Left hindlimb (tissue), 1 donor: ENCODE data around the gene CRLF1.

ENCODE experiments used
- DNase-seq: peaks from one replicate; pipeline ENCODE4 v3.0.0-alpha.2; 2018

CRLF1 gene

DNA sequence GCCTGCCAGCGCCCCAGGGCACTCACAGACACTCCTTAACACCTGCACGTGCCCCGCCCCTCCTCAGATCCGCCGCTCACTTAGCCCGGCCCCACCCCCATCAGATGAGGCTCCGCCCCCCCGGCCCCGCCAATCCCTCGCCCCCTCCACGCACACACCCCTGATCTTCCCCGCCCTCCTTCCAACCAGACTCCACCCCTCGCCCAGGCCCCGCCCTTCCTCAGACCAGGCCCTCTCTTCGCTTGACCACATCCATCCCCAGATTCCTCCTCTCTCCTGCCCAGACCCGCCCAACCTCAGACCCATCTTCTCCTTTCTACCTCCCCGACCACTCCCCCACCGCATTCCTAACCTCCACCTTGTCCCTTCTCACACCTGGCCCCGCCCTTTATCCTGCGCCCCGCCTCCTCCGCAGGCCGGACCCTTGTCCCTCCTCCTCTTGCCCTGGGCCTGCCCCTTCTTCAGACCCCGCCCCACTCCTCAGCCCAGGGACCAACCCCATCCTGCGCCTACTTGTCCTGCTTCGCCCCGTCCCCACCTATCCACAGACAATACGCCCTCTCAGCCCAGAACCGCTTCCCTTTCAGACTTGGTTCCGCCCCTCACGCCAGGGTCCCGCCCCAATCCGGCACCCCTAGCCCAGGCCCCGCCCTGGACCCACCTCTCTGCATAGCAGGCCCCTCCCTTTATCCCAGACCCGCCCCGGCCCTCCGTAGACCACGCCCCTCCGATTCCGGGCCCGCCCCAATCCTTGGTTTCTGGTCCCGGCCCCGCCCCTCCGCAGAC, 29.8 kb upstream of the CRLF1 start:
- DNase-seq: peak; percentile 96

DNA sequence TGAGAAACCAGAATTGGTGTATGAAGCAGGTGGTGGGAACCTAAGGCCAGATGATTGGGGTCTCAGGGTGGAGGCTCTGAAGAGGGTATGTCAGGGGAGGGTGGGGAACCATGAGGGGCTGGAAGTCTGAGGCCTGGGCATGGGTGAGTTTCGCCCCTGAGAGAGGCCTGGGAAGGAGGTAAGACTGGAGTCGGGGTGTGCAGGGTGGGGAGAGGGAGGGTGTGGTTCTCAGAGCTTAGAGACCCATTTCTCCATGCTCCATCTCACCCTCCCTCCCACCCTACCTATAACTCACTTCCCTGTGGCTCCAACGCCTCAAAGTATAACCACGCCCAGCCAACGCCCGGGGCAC, 29.2 kb upstream of the CRLF1 start:
- no peak for DNase-seq

DNA sequence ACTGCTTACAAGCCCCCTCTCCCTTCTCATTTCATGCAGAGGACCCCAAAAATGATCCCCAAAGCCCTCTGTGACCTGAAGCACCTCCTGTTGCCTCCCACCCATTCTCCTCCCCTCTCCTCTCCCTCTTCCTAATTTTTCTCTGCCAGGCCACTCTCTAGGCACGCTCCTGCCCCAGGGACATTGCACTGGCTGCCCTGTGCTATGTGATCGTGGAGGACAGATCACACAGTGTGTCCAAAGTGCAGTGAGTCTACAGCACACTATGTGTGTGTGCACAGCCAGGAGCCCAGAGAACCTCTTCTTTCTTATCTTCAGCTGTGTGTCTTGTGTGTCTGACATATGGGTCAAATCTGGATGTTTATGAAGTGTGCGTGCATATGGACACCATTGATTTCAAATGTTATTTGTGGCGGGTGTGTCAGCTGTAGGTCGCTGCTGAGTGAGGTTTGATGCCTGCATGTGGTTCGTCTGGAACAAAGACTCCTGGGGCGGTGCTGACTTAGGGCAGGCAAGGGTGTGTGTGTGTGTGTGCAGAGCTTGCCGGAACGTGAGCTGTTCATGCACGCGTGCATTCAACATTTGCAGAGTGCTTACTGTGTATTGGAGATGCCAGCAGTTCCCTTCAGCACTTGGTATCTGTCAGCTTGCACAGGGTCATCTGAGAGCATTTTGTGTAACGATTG, 28.2 kb upstream of the CRLF1 start:
- no peak for DNase-seq

DNA sequence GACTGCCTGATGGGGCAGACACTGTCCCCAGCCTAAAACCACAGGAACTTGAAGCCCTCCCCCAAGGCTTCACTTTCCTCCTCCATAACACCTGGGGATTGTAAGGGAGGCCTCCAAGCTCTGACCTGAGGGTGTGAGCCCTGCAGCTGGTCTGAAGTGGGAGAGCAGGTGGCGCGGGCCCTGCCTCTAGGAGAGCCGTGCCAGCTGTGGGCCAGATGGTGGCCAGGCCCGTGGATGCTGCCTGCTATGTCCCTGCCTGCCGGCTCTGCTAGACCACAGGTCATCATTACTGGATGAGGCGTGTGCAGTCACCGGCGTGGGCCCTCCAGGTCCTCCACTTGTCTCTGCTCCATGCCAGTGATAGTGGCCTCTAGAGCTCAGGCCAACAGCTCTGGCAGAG, 26.7 kb upstream of the CRLF1 start:
- DNase-seq: no peak

DNA sequence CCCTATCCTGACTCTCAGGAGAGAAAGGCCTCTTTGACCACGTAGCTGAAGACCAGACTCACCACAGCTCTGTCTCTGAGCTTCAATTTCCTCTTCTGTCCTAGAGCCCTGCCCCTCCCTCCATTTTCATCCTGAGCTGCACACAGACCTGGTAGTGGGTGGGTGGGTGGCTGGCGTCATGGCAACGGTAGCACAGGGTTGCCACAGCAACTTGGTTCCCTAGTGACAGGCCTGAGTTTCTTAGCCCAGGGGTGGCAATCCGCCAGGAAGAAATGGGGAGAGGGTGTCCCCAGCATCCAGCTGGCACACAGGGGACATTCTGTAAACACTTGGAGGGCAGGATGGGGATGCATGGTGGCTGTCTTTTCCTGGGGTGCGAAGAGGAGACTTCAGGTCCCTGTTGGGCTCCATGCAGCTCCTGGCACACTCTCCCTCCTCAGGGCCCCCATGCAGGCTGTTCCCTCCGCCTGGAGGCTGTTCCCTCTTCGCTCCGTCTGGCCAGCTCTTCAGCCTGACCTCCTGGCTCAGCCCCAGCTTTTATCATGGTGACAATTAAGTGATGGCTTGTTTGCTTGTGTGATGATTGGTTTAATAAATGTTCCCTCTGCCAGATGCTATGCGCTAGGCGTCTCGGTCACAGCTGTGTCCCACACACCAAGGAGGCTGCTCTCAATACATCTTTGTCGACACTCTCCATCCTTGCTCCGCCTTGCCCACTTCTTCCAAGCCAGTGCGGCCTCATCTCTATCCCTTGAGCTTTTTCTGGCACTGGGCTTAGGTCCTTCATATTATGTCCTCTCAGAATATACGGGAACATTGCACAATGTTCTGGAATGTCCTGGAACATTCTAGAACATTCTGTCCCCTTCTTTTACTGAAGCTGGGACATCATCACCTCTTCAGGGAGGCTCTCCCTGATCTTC, 22.8 kb upstream of the CRLF1 start:
- DNase-seq: no peak

DNA sequence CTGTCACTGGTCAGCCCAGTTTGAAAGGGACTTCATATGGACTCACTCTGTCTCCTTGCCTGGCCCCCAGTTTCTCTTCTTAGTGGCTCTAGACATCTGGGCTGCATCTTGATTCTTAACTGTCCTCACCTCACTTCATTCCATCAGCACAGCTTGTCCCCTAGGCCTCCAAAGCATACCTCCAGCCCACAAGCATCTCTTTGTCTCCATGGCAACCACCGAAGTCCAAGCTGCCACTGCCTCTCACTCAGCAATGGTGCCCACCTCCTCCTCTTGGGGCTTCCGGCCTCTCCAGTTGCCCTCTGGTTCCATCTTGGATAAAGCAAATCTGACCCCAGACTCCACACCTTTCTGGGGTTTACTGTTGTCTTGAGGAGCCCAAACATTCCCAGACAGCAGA, 20.3 kb upstream of the CRLF1 start:
- no peak for DNase-seq

DNA sequence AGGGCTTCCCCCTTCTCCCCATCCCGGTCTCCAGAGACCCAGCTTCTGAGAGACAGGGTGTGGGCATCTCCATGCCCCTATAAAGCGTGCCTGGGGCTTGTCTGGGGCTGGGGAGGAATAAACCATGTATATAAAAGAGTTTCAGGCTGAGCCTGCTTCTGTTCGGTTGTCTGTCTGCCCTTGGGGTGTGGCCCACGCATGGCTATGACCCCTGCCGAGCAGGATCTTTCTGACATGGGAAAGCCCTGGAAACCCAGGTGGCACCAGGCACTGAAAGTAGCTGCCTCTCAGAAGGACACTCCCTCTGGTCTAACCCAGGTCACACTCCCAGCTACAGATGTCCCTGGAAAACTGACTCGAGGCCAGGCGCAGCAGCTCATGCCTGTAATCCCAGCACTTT, 14.3 kb upstream of the CRLF1 start:
- DNase-seq: no peak

DNA sequence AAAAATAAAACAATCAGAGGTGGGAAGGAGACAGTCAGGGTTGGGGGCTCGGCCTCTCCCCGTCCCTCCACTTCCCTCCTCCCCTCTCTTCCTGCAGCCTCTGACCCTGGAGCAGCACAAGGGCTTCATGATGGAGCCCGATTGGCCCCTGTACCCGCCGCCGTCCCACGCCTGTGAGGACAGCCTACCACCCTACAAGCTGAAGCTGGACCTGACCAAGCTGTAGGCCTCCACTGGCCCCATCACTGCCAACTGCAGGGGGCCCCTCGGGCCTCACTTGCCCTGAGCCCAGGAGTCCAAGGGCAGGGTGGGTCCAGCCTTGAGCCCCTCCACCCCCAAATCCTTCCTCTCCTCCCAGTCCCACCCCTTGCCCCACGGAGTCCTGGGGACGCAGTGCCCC, 13.7 kb upstream of the CRLF1 start:
- no peak for DNase-seq

DNA sequence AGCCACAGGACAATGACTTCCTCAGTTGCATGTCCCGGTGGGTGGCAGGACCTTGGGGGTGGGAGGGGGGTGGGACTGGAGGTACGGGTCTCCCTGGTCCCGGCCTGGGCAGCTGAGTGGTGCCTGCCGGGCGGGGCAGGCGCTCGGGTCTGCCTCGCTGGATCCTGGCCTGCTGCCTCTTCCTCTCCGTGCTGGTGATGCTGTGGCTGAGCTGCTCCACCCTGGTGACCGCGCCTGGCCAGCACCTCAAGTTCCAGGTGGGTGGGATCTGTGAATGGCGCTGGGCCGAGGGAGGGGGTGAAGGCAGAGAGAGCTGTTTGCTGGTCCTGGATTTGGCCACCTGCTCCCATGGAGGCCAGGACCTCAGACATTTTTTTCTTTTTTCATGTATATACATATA, 11.6 kb upstream of the CRLF1 start:
- no peak for DNase-seq

DNA sequence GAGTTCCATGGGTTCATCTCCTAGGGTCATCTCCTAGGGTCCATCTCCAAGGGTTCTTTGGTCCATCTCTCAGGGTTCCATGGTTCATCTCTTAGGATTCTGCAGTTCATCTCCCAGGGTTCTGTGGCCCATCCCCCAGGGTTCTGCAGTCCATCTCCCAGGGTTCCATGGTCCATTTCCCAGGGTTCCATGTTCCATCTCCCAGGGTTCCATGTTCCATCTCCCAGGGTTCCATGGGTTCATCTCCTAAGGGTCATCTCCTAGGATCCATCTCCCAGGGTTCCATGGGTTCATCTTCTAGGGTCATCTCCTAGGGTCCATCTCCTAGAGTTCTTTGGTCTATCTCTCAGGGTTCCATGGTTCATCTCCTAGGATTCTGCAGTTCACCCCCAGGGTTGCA, 11.0 kb upstream of the CRLF1 start:
- DNase-seq: no peak

DNA sequence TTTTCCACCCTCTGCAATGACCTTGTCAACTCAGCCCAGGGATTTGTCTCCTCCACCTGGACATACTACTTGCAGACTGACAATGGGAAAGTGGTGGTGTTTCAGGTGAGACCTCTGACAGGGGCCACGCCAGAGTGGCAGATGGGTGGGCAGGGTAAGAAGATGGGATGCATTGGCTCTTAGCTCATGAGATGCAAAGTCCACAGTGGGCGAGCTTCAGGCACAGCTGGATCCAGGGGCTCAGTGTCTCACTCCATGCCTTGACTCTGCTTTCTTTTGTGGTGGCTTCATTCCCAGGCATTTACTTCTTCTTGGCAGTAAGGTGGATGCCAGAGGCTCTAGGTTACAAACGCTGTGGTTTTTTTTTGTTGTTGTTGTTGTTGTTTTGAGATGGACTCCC, 9.4 kb upstream of the CRLF1 start:
- DNase-seq: no peak

DNA sequence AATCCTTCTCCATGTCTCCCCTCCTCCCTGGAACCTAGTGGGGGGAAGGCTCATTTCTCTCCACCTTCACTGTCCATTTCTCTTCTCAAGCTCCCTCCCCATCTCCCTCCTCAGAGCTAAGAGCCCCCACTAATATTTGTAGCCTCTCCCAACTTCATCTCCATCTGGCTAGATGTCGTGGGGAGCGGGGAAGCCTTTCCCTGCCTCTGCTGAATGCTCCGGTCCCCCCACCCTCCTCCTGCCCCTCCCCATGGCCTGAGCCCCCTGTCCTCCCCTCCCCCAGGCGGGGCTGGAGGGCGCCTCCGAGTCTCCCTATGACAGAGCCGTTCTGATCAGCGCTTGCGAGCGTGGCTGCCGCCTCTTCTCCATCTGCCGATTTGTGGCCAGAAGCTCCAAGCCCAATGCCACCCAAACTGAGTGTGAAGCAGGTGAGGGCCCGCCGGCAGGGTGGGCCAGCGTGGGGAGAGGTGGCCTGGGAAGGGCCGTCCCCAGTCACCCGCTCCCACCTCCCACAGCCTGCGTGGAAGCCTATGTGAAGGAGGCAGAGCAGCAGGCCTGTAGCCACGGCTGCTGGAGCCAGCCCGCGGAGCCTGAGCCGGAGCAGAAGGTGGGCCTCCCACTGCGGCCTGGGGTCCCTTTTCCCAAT, 7.1 kb upstream of the CRLF1 start:
- no peak for DNase-seq

DNA sequence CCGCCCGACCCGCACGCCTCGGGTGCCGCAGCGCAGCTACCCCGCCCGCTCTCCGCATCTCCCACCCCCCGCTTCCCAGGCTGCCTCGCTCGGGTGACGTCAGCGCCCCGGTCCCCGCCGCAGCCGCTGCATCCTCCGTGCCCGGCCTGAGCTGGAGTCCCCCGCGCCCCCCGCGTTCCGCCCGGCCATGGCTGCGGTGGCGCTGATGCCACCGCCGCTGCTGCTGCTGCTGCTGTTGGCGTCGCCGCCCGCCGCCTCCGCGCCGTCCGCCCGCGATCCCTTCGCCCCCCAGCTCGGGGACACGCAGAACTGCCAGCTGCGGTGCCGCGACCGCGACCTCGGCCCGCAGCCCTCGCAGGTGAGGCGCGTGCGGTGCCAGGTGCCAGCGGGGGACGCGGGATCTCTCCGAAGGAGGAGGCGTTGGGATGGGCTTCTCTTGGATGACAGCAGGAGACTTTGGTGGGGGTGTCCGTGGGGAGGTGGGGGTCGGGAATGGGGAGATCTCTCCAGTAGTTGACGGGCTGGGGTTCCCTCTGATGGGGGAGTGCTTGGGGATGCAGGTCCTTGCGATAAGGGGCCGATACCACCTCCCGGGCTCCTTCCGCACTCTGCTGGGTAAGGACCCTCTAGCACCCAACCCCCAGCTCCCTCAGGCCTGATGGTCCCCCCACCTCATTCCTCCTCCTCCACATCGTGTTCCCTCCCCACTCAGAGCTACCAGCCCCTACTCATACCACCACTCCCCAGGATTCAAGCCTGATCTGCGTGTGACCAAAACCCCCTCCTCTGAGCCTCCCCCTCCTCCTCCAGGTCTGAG, 6.4 kb upstream of the CRLF1 start, which contains the start of gene TMEM59L:
Gene TMEM59L (plus strand): TSS at position 99 of the 817 bp plus-strand sequence. CDS start 89 bp downstream, at position 188.
- DNase-seq: no peak

DNA sequence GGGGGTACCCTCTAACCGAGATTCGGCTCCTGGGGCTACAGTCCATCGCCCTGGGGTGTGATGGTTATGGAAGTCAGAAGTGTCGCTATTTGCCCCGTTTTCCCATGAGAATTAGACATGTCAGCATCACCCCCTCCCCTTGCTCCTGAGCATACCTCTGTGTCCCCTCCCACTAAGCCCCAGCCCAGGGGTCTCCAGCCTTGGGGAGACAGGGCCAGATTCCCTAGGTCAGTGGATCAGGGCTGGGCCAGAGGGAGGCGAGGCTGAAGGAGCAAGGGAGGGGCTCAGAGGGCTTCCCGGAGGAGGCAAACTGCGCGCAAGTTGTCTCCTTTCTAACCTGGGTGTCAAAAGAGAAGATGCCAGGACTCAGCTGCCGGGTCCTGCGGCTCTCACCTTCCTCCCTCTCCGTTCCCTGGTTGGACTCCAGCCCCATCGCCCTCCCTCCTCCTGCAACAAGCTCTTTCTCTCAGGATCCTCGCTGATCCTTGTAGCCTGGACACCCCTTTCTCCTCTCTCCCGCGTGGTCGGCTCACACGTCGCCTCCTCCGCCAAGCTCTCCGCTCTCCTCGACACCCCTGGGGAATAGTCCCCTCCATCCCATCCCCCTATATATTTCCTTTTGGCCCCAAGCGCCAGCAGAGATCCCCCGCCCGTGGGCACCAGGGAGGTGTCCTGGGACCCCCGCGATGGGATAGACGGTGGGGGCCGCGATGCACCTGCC, 5.6 kb upstream of the CRLF1 start:
- no peak for DNase-seq

DNA sequence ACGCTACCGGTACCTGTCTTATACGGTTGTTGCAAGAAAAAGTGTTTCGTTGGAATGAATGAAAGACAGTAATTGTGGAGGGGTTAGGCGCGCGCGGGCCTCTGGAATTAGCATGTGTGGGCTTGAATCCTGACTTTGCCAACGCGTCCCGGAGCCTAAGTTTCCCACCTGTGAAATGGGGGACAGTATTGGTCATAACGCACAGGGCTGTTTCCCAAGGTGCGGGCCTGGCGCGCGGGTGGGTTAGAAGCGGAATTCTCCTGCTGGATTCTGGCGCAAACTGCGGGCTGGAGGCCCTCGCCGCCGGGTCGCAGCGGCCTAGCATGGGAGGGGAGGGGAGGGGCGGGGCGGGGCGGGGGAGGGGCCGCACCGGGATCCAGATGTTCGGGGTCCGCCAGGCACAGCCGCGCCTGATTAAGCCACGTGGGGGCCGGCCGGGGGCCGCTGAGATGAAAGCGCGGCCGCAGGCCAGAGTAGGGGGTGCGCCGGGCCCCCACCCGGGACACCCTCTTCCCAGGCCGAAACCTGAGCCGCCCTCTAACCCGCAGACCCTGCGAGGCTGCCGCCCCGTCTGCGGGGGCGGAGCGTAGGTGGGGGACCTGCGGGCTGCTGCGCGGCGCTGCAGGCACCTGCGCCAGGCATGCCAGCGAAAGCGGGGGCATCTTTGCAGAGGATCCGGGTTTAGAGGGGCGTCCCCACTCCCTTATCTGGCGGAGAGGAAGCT, 4.9 kb upstream of the CRLF1 start:
- DNase-seq: no peak

DNA sequence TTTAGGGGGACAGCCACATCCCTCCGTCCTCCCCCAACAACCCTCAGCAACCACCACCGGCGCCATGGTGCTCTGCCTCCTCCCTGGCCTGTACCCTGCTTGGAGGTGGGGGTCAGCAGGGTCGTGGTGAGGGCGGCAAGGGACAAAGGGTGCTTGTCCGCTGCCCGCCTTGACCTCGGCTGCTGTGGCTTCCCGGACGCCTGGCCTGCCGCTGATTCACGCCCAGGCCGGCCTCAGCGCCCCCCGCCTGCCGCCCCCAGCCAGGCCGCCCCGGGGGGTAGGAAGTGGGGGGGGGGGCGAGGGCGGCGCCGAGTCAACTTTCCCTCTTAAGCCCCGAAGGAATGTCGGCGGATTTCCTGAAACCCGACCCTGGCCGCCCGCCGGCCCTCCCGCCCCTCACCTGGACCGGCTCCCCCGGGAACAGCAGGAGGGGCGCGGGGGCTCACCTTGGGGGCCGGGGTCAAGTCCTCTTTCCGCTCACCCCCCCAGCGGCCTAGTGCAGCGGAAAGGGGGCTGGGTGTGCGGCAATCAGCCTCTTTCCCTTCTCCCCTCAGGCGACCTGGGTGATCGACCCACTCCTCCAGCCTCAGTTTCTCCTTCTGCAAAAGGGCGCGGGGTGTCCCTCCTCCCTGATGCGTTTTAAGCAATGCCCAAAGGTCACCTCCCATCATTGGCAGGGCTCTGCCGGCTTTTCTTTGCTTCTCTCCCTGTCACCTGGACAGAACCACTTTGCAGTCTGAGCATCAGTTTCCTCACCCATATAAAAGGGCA, 4.1 kb upstream of the CRLF1 start:
- no peak for DNase-seq

DNA sequence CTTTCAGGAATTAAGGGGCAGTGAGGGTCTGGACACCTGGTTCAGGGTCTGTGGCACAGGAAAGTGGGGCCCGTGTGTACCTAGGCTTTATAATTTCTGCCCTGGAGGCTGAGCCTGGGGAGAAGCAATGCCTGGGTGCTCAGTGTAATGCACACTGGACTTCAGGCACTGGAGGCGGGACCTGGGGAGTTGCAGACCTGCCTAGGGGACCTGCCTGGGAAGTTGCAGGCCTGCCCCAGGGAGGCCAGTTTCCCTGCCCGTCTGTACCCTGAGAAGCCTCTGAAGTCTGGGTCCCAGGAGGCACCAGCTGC, 3.6 kb upstream of the CRLF1 start:
- no peak for DNase-seq

DNA sequence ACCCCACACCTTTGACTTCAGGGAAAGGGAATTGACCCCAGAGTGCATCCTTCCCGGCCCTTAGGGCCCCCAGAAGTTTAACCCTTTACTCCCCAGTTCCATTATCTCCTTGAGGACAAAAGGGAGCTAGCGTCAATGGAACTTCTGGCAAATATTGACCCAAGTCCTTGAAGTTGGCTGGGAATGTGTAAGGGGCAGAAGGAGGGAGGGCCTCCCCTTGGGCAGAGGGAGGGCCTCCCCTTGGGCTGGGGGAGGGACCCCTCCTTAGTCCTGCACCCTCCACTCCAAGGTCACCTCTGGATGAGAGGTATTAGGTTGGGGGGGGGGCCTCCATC, 3.1 kb upstream of the CRLF1 start:
- DNase-seq: no peak

DNA sequence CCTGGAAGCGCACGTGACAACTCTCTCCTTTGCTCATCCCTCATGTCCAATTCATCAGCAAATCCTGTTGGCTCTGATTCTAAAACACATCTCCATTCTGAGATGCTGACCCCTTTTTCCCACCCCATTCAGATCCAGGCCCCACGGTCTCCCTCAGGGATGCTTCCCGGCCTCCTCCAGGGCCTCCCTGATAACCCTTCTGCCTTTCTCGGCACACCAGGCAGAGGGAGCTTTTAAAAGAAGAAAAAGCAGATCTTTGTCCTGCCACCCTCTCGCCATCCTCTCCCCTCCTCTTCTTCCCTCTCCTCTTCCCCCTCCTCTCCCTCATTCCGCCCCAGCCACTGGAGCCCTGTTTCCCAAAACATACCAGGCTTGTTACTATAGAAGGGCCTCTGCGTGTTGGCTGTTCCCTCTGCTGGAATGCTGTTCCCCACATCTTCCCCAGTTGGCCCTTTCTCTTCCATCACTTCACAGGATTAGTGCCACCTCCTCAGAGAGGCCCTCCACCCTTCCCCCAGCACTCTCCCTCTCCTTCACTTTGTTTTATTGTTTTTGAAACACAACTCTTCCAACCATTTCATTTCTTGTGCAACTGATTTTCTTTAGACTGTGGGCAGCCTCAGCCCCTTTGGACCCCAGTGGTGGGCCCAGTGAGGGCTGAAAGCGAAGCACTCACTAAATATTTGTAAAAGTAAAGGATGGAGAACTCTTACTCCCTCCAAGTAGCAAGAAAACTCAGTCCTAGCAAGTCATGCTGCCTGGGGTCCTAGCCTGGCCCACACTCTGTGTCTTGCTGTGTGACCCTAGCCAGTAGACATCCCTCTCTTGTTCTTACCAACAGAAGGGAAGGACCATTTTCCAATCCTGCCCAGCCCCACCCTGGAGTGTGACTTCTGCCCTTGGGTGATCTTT, 2.5 kb upstream of the CRLF1 start:
- DNase-seq: no peak
